NOMO-1 treated with dmso at 0.1 percent for 144 hours (cell line): ENCODE data around the gene MICALL2.

ENCODE experiments used
- DNase-seq: peaks from one replicate; lab custom pipeline; 2025; ENCODE audit not compliant: unreplicated experiment; lab: John Stamatoyannopoulos, UW

The MICALL2 gene

GRCh38 chr7:1470901-1471300 lies 11.6 kb upstream of the MICALL2 start:
- DNase-seq, result no peak

- DNase-seq, result no peak
Observed at GRCh38 chr7:1468643-1469298, 9.5 kb upstream of the MICALL2 start.

GRCh38 chr7:1468203-1468602 lies 8.9 kb upstream of the MICALL2 start:
- DNase-seq, result no peak

GRCh38 chr7:1466524-1467271 lies 7.4 kb upstream of the MICALL2 start:
- DNase-seq, result no peak

GRCh38 chr7:1464694-1465093 lies 5.4 kb upstream of the MICALL2 start:
- no peak for DNase-seq

GRCh38 chr7:1463676-1464223 lies 4.5 kb upstream of the MICALL2 start:
- DNase-seq, result no peak

- no peak for DNase-seq
Observed at GRCh38 chr7:1461646-1462375, 2.5 kb upstream of the MICALL2 start.

- peak; percentile 58 for DNase-seq
Observed at GRCh38 chr7:1460821-1461645, 1.8 kb upstream of the MICALL2 start.

- DNase-seq, result no peak
Observed at GRCh38 chr7:1459920-1460820, 900 bp upstream of the MICALL2 start.

- DNase-seq, result peak; percentile 97
Observed at GRCh38 chr7:1459512-1459892, 232 bp upstream of the MICALL2 start.

- peak; percentile 4 for DNase-seq
Observed at GRCh38 chr7:1457949-1458682, 1.2 kb downstream of the MICALL2 start.

- DNase-seq, result no peak
Observed at GRCh38 chr7:1457059-1457948, 2.0 kb downstream of the MICALL2 start.

GRCh38 chr7:1455955-1456354 lies 3.3 kb downstream of the MICALL2 start:
- no peak for DNase-seq

- DNase-seq, result no peak
Observed at GRCh38 chr7:1455241-1455939, 3.9 kb downstream of the MICALL2 start.

- DNase-seq, result no peak
Observed at GRCh38 chr7:1454542-1454941, 4.7 kb downstream of the MICALL2 start.

- DNase-seq, result no peak
Observed at GRCh38 chr7:1452205-1452604, 7.1 kb downstream of the MICALL2 start.

- no peak for DNase-seq
Observed at GRCh38 chr7:1450987-1451386, 8.3 kb downstream of the MICALL2 start.

- no peak for DNase-seq
Observed at GRCh38 chr7:1450431-1450830, 8.8 kb downstream of the MICALL2 start.
